NCI-H1092 (cell line): Measurements from ENCODE around the gene API5.

Experiments
- DNase-seq: peaks from one replicate; lab custom pipeline; 2025; lab: John Stamatoyannopoulos, UW

The API5 gene

DNA sequence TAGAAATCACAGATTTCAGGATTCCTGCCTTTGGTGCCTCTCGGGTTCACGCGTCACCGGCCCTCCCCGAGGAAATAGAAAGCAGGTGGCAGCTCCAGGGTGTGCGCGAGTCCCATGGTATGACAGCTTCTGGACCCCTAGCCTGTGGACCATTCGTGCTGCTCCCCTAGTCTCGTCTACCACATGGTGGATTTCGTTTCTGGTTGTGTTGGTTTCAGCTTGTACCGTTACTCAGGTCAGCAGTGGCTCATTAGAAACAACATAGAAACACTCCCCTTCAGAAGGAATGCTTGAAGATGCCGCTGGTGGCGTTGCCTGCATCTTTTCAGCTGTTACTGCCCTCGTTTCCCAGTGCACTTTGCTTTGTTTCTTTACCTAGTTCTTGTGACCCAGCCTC is 47.6 kb downstream of the API5 start:
- no peak for DNase-seq

DNA sequence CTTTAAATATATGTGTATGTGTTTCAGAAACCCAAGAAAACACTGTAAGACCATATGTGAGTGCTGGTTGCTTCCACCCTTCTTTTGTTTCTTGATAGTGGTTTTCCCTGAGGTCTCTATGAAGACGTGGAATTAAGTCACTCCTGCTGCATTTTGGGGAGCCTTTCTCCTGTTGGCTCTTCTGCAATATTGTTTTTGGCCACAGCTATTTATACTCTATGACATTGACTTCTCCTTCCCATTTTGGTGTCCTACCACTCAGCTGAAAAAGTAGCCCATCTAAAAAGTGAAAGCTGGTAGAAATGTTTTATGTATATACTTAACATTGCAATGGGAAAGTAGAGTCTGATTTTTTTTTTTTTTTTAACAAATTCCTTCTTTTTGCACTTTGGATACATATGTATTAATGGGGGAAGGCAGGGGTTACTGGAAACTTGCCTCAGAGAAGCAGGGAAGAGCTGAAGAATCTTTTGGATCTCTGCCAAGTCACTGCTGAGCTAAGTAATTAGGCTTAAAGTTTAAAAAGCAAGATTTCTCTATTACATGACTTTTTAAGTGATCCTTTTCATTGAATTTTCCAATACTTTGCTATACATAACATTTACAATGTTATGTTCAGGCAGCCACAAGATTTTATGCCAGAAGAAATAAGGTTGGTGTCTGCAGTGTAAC is 48.7 kb downstream of the API5 start:
- no peak for DNase-seq

DNA sequence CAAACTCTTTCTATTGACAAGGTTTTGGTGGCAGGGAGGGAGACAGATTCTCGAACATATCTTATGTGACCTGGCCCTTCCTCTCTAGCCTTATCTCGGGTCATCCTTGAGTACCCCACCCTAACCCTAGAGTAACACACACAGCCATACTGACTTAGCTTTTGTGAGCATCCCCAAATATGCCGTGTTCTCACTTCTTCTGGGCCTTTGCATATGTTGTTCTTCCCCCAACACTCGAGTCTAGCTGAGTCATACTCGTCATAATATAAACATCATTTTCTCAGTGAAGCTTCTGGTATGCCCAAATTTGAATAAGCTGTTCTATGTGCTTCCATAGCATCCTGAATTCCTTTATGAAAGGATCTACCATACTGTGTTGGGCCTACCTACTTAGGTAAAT is 54.9 kb downstream of the API5 start:
- DNase-seq = no peak

DNA sequence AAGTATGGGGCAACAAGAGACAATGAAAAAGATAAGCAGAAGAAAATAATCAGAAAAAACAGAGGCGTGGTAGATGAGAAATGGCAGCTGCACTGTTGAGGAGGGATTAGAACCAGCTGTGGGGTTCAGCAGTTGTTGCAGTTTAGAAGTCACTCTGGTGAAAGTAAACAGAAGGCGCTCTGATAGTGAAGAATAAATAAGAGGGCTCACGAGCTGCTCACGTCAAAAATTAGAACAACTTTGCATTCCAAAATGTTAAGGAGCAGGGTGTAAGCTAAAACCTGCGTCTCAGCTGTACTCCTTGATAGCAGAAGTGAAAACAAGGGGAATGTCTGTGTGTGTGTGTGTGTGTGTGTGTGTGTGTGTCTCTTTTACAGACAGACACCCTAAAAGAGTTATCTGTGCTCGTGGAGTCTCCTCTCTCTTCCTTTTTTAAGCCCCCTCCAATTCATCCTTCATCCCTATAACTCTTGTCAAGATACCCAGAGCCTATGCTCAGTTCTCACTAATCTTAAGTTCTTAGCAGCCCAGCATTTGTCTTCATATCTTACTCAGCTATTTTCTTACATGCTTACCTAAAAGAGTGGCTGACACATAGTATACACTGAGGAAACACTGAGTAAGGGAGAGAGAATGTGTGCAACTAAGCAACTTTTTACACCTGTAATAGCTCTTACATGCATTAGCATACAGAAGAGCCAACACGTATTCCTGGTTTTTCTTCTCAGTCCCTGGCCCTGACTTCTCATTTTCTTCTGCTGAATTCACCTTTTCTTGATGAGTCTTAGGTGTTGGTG is 55.8 kb downstream of the API5 start:
- no peak for DNase-seq

DNA sequence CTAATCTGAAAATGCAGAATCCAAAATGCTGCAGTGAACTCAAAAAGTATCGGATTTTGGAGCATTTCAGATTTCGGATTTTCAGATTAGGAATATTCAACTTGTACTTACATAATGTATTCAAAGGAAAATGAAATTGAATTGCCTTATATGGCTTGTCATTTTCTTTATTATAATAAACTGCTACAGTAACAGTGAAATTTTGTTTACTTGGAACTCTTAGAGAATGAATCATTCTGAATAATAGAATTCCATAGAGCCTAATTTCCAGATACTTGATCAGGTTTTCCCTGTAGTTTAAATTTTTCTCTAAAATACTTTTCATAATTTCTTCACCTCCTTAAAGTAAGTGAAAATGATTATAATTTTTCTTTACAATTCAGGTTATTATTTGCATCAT is 64.3 kb downstream of the API5 start:
- DNase-seq = no peak

DNA sequence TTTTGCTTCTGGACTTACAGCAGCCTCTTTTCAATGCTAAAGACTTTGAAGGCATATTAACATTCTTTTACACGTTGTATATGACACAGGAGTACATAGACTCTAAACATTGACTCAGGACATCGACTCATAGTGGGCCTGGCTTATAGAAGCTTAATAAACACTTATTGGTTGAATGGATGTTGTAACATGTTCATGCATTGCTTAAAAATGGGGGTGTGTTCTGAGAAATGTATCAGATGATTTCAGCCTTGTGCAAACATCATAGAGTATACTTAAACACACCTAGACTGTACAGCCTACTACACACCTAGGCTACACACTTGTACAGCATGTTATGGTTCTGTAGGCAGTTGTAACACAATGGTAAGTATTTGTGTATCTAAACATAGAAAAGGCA is 64.8 kb downstream of the API5 start:
- DNase-seq = no peak

DNA sequence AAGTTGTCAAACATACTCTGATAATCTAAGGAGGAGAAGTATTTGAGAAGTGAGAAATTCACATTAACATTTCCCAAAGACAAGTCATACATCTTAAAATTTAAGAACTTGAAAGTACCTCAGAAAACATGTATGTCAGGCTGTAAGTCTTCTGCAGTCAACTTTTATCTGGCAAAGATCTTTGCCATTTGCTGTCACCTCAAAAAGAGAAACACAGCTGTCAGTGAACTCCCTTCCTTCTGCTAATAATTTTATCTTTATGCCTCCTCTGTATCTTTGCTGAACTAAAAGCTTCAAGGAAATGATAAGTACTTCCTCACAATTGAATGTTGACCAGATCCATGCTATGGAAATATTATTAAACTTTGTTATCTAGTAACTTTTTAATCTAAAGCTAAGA is 65.6 kb downstream of the API5 start:
- no peak for DNase-seq

DNA sequence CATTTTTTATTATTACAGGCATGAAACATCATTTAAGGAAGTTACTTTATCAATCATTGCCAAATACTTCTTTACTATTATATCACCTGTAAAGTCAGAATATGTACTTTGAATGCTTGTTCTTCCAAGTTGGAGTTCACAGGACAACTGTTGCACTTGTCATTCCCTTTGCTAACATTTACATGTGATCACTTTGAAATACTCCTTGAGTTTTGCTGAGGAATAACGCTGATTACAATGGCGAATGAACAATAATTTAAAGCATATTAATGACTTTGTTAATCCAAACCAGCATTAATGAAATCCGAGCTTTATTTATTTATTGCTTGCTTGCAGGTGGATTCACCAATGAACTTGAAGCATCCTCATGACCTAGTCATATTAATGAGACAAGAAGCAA is 67.1 kb downstream of the API5 start:
- no peak for DNase-seq

DNA sequence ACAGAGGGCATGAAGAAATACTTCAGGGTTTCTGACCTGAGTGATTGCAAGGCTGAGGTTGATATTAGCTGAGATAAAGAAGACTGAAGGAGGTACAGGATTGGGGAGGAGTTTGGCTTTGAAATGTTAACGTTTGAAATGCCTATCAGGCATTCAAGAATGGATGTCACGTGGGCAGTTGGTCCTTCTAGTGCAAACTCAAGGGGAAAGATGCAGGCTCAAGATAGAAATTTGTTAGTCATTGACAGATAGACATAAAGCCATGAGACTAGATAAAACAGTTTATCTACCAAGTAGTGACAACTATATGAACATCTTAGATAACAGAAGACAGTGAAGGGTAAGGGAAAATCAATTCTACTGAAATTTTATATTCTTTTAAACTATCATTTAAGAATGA is 70.0 kb downstream of the API5 start:
- DNase-seq = no peak

DNA sequence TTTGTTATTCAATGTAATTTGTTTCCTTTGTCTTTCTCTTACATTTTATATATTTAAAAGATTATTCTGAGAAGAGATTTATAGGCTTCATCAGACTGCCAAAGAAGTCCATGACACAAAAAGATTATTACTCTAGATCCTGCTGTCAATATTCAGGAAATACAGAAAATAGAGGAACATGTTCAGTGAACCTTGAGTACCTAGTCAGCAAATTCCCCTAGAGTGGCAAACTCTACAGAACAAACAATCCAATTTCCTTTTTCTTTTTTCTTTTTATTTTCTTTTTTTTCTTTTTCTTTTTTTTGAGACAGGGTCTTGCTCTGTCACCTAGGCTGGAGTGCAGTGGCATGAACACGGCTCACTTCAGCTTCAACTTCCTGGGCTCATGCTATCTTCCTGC is 70.8 kb downstream of the API5 start:
- no peak for DNase-seq

DNA sequence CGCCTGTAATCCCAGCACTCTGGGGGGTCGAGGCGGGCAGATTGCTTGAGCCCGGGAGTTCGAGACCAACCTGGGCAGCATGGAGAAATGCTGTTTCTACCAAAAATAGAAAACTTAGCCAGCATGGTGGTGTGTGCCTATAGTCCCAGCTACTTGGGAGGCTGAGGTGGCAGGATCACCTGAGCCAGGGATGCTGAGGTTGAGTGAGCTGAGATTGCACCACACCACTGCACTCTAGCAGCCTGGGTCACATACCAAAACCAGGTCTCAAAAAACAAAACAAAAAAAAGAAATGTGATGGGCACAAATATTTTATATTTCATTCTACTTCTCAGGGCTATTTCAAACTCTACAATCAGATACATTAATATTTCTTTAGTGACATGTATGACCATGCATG is 72.6 kb downstream of the API5 start:
- no peak for DNase-seq

DNA sequence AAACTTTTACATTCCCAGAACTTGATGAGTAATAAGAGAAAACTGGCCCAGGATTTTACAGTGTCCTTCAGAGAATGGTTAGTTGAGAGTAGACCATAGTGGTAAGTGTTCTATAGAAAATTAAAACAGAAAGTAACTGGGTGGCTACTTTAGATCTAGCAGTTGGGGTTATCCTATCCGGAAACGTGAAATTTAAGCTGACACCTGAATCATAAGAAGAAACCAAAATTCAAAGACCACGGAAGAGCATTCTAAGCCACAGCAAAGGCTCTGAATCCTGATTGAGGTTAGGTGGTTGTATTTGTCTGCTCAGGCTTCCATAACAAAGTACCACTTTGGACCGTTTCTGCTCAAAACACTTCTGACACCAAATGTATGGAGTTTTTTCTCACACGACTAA is 80.9 kb downstream of the API5 start:
- no peak for DNase-seq

DNA sequence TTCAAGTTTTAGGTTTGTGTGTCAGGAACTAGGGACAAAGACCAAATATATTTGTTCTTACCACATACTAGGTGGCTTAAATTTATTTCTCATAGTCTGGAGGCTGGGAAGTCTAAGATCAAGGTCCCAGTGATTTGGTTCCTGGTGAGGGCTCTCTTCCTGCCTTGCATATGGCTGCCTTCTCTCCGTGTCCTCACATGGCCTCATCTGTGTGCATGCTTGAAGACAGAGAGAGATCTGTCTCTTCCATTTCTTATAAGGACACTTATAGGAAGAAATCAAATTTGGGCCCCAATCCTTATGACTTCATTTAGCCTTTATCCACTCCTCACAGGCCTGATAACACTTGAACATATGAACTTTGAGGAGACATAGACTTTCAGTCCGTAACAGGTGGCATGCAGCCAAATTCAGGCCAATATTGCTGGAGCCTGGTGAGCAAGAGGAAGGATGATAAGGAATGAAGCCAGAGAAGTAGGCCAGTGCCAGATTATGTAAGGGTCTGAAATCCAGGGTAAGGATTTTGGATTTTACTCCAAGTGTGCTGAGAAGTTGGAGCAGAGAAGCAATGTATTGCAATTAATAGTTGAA is 82.1 kb downstream of the API5 start:
- no peak for DNase-seq
